Caki2 (cell line): ENCODE measurements around the gene TCF3. TPM values are rescaled to one million over a fixed set of nuclear protein-coding genes. Genes with fewer than 3 reads are reported as not detected.

Source experiments
- DNase-seq: peaks from one replicate; pipeline ENCODE4 v3.0.0-alpha.2; 2015; ENCODE audit warnings: low read depth
- in situ Hi-C: cut with HindIII; loops from 2 replicates; pipeline ENCODE4 v1.10.0; 2016; ENCODE audit warnings: low sequenced_read_pairs, low pct_unique_long_range_greater_than_20kb, mixed read lengths
- total RNA-seq: library from RNA; depleted of rRNA; stranded (reverse); fragments of >200 nt; shearing (Covaris generic); gene quantifications from 2 replicates; pipeline ENCODE4 v1.2.3, GENCODE V29; 2014; ENCODE audit warnings: low replicate concordance

TCF3 gene
- total RNA-seq, 1 experiment from 2014 or later: 65.0 TPM

DNA sequence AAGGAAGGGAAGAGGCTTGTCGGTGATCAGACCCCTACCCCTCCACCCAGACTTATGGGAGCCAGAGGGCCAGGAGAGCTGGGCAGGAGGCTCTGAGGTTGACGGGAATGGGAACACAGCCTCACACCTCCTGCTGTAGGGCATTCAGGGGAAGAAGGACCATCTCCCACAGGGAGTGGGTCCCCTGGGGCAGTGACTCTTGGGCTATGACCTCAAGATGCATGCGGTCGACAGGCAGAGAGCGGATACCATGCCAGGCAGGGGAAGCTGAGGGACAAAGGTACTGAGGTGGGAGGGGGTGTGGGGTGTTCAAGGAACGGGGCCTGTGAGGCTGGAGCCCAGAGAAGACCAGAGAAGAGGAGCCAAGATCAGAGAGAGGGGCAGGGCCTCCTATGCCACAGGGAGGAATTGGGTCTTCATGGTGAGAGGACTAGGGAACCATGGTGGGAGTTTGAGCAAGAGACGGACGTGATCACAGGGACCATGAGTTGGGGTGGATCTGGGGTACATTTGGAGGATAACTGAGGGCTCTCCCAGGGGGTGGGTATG is 4.6 kb upstream of the TCF3 start:
- DNase-seq: no peak
- in situ Hi-C loops: no loop called here

DNA sequence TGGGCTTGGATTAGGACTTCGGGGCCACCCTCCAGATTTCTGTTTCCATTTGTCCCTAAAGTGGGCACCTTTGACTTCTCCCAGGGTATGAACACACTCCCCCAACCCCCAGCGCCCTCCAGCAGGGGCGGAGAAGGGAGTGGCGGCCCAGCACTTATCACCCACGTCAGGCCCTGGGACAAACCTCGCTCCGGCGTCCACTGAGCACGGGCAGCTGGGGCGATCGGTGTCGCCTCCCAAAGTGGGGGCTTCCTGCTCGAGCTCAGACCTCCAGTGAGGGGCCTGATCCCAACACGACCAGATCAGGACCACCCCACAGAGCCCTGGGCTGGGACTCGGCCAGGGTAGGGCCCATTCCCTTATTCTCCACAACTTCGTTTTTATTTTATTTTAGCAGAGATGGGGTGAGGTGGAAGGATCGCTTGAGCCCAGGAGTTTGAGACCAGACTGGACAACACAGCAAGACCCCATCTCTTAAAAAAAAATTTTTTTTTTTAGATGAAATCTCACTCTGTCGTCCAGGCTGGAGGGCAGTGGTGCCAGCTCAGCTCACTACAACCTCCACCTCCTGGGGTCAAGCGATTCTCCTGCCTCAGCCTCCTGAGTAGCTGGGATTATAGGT is 3.7 kb upstream of the TCF3 start:
- in situ Hi-C loops: no loop called here

DNA sequence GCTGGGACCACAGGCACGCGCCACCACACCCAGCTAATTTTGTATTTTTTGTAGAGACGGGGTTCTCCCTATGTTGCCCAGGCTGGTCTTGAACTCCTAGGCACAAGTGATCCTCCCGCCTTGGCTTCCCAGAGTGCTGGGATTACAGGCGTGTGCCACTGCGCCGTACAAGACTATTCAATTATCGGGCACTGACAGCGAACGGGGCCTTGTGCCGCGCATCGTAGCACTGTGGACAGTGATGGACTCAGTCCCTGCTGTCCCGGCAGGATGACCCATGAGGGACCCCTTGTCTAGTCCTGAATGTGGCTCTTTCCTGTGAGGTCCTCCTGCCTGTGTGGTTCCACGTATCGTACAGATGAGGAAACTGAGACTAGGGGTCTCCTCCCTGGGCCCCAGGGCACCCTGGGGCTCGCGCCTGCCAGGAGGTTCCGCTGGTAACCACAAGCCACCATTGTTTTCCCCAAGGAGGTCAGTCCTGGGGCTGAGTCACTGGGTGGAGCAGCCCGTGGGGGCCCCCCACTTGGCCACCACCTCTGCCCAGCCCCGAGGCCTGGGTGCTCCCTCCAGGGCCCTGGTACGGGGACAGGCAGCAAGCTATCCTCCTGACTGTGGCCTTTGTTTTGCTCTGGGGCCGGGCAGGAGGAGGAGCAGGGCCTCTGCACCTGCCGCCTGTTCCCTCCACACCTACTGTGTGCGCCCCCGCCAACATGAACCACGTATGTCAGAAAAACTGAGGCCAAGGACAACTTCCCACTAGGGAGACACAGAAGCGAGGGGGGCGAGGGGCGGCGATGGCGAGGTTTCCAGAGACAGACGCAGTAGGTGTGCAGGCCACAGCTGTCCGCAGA is 2.9 kb upstream of the TCF3 start:
- no peak for DNase-seq
- in situ Hi-C loops: no loop called here

More for the DNA sequence above, 3.7 kb upstream of the TCF3 start:
- no peak for DNase-seq

DNA sequence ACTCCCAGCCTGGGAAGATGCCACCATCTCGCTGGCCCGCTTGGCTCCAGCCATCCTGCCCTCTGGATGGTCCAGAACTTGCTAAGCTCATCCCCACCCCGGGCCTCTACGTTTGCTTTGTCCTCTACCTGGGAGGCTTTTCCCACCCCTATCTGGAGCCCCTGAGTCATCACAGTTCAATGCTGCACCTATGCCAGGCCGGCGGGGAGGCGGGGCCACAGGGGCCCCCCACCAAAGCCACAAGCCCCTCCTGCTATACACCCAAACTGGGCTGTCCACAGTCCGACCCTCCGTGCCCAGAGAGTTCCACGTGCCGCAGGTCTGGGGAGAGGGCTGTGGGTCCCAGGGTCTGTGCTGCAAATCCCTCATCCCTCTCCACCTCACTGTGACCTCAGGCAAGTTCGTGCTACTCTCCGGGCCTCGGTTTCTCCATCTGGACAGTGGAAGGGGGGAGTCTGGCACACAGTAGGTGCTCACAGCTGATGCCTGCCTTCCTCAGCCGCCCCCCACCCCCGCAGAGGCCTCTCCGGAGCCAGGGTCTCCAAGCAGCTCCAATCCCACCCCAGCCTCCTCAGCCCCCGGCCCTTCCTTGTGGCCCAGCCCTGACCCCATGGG is 1.9 kb upstream of the TCF3 start:
- in situ Hi-C loops: no loop called here
- DNase-seq: no peak

DNA sequence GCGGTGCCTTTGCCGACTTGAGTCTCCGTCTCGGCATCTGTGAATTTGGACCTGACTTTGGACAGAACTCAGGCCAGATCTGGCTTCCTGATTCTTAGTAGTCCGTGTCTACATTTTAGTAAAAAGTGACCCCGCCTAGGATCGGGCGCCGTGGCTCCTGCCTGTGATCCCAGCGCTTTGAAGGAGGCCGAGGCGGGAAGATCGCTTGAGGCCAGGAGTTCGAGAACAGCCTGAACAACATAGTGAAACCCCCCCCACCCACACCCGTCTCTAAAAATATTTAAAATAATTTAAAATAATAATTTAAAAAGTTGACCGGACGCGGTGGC is 849 bp upstream of the TCF3 start:
- no peak for DNase-seq
- in situ Hi-C loops: no loop called here

DNA sequence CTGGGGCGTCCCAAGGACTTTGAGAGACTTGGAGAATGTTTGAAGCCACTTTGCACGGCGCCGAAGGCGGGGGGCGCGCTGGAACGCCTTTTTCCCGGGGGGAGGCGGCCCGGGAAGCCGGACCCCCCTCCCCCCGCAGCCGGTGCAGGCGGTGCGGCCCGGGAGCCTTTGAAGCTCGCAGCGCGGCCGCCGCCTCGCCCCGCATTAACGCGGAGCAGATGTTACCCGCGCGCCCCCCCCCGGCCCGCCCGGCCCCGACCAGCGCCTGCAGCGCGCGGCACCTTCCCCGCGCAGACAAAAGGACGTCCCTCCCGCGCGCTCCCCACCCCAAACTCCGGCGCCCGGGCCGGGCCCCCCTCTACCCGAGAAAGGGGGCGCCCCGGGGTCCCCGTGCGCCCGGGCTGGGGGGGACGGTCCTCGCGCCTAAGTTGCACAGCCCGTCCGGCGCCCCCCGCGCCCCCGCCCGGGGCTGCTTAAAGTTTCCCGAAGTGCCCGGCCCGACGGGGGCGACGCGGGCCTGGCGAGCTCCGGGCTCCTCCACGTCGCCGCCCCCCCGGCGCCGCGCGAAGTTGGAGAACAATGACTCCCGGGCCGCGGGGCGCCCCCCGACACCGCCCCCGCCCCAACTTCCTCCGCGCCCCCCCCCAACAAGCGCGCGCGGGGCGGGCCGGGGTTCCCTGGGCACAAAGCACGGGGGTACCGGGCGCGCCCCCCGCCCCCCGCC is 685 bp downstream of the TCF3 start:
- peak; percentile 19 for DNase-seq

DNA sequence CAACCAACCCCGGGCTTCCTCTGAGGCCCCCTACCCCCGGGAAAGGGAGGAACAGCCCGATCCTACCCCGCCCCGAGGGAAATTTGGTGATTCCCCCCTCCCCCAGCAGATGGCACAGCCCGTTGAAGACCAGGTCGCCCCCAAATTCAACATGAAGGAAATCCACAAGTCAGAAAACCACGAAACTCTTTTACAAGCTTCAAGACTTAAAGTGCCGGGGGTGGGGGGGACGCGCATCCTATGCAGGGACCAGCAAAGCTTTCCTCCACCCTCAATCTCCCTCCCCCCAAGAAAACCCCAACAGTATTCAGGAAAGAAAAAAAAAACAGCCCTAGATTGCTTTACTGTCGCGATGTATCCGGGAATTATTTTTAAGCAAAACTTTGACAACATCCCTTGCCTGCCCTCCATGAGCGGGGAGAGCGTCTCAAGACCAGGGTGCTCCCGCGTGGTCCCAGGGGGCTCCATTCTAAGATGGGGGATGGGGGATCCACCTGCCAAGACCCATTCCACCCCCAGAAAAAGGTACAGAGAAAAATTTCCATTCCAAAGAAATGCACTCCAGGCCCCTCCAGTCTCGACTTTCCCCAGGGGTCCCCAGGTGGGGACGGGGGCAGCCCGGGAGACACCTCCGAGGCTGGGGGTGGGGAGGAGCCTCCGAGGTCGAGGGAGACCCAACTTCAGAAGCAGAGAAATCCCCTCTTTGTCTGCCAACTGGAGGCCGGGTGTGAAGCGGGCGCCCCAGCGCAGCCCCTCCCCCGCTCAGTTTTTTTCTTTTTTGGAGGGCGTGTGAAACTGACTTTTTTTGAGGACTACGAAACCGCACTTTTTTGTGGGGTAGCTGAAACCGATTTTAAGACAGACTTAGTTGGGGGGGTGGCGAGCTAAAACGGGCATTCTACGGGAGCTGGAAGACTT is 1.5 kb downstream of the TCF3 start:
- in situ Hi-C loops: no loop called here
- DNase-seq: no peak

More for the DNA sequence above, 685 bp downstream of the TCF3 start:
- in situ Hi-C loops: no loop called here

DNA sequence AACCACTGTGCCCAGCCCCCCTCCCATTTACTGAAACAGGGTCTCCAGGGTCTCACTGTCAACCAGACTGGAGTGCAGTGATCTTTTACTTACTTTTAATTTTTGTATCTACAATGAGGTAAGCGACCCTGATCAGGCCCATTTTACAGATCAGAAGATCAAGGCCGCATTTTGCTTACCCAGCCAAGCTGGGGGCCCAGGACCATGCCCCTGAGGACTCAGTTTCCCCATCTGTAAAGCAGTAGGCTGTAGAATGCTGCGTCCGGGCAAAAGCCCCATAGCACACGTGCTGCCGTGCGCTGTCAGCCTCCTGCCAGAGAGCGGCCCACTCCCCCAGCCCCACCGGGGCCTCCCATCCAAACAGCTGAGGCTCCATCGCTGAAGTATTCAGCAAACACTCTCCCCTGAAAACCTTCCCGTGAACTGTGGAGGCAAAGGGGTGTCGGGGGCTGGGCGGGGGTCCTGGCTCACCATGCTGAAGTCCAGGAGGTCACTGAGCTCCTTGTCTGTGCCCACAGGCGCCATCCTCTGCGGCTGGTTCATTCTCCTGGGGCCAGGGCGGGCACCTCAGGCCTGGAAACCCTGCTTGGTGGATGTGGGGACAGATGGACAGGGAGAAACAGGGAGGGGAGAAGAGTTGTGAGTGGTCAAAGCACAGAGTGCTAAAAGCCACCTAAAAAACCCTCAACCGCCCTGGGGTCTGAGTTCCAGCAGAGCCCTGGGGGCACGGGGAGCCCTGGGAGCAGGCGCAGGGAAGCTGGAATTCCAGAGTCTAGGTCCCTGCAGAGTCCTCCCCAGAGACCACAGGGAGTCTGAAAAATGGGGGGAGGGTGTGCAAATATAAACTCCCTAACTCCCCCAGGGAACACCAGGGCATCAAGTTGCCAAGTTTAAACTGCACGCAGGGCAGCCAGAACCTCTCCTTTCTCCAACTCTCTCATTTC is 2.4 kb downstream of the TCF3 start:
- in situ Hi-C loops: no loop called here
- no peak for DNase-seq

DNA sequence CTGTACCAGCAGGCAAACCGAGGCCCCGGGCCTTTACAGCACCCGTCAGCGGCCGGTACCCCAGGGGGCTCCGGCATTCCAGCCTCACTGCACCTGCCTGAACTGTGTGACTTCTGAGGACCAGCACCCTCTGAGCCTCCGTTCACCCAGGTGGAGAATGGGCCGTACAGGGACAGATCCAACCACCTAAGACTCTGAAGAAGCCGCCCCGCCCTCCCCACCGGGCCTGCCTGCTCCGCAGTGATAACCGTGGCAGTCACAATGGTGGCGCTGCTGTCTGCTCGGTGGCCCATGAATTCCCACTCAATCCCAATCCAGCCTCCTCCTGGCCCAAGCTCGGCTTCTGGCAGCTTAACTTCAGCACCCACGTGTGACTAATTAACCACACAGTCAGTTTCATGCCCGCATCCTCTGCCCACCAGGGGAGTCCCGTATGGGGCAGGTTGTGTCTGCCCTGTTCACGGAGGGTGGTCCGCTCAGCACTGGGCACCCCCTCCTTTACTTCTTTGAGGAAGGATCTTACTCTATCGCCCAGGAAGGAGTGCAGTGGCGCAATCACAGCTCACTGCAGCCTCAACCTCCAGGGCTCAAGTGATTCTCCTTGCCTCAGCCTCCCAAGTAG is 3.4 kb downstream of the TCF3 start:
- in situ Hi-C loops: no loop called here
- DNase-seq: no peak

DNA sequence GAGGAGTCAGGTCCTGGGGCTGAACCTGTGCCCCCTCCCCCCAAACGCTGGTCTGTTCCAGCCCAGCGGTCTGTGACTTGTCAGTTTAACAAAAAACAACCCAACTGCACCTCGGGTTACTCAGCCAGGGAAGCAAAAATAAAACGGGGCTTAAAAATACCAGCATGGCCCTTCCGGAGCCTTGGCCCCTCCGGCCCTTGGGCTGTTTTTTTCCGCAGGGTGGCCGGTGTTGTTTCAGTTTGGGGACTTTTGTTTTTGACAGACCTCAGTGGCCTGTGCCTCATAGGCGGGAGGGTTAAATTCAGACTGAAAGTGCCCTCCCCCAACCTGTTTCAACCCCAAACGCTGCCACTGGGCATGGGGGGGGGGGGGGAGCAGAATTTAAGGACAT is 4.0 kb downstream of the TCF3 start:
- in situ Hi-C loops: no loop called here
- DNase-seq: no peak

DNA sequence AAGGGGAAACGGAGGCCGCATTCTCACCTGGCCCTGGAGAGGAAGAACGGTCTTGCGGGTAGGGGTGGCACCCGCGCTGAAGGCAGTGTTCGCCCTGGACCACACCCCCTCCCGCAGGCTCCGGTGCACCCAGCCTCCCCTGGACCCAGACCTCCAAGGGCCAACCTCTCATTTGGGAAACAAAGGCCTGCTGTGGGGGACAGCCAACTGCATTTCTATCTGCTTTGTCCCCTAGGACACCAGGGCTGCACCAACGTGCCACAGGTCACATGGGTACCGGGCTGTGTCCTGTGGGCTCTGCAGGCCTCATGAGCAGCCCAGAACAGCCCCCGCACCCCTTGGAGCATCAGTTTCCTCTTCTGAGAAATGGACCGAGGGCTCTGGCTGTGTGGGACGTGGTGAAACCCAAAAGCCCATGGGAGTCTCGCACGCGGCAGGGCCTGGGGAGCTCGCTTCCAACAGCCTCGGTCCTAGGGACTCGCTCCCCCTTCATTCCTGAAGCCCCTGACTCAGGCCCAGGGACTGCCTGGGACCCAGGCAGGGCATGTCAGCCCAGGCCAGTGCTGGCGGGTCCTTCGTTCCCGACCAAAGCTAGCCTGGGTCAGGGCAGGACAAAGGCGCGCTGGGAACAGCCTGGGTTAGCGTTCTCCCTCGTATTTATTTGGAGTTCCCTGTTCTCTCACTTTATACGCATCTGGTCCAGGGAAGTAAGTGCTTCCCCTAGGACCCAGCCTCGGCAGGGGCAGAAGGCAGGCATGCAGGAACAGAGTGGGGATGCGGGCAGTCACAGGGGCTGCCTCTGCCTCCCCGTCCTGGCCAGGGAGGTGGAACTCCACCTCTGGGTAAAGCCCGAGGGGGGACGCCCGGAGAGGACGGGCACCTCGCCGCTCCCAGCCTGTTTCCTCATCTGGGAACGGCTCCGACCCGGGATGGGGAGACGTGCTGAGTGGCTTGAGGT is 4.6 kb downstream of the TCF3 start:
- DNase-seq: no peak
- in situ Hi-C loops: no loop called here

DNA sequence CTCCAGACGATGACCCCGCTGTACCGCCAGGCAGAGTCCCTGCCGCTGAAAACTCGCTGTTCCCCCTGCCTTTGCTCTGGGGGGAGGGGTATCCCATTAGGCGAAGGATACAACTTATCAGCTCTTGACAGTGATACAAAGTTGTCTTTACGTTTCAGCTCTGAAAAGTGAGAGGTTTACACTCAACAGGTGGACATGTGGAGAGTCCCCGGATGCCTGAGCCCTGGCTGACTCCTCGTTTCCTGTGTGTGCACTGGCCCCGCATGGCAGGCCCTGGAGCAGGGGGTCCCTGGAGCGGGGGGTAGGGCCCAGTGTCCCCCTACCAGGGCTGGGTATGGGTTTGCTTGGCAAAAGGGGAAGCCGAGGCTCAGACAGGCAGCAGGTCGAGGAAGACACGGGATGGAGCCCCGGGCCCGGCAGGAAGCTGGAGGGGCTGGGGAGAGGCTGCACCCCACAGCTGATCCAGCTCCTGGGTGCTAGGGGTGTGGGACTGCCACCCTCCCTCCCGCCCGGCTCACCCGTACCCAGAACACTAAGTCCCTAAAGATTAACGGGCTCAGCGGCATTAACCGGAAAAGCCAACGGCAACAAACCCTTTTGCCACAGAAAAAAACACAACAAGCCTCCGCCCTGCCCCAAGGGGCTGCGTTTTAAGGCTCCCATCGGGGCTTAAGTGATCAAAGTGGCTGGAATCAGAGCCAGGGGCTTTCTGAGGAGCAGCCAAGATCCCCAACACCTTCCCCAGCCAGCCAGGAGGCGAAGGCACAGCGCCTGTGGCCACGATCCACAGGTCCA is 5.6 kb downstream of the TCF3 start:
- in situ Hi-C loops: no loop called here
- DNase-seq: no peak

DNA sequence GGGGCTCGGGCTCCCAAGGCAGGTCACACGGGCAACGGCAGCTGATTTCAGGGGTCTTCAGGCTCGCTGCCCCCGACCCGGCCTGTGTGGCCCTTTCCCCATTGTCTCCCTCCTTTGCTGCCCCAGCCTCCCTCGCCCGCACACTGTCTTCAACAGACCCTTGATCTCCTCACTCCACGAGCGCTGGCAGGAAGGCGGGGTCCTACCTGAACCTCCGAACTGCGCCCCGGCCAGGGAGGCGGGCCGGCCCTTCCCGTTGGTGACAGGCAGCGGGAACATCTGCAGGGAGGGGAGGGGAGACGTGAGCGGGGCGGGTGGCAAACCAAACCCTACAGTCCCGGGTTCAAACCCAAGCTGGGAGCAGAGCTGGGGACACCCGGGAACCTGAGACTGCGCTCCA is 6.3 kb downstream of the TCF3 start:
- in situ Hi-C loops: no loop called here
- DNase-seq: no peak

DNA sequence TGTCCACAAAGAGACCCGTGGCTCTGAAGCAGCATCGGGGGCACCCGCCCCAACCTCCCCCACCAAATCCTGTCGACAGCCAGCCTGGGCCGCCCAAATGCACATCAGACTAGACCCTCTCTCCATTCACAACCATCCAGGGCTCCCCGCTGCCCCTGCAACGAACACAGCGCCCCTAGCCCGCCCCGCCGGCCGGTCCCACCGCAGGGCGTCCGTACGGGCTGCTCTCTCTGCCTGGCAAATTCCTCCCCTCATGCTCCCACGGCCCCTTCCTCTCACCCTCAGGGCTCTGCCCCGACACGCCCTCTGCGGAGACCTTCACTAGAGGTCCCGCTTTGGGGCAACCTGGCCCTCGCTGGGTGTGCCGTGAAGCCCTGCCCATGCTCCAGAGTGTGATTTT is 7.1 kb downstream of the TCF3 start:
- in situ Hi-C loops: no loop called here
- no peak for DNase-seq

DNA sequence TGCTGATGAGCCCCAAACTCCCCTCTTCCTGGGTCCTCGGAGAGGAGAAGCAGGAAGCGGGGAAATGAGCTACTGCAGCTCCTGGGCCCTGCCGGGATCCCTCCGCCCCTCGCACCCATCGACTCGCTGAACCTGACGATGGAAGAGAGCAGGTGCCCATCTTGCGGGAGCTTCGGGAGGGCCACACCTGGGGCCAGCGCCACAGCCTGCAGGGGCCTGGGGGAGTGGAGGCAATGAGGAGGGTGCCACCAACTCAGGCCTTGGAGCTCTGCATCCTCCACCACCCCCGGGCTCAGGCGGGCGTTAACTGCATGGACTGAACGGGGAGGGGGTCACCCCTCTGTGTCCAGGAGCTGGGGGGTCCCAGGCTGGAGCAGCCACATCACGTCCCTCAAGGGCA is 8.3 kb downstream of the TCF3 start:
- in situ Hi-C loops: no loop called here
- DNase-seq: no peak
